Activated T-cell treated with anti-CD3 and anti-CD28 coated beads, Interleukin-2, amount 50 U/mL, for 72 hours (primary cell): ENCODE measurements around the gene SLC41A3. TPM values are rescaled to one million over a fixed set of nuclear protein-coding genes. Genes with fewer than 3 reads are reported as not detected.
A peak's percentile ranks its signal among the peaks of the same experiment; 100 is the strongest.
"Not testable (repeated sequence)": the region's sequence is repeated elsewhere in the genome, so short reads cannot be mapped to it uniquely, and the experiment has no call there.

Experiments
- ATAC-seq, 2 donors: fragments of 150-1000 bp; cut with Tn5 transposase; replicated peaks in 1 of 2; 2 replicates each; pipeline ENCODE4 v1.10.0; 2021; ENCODE audit warnings: moderate library complexity in 2 of 2, mild to moderate bottlenecking in 1 of 2
- DNase-seq, 2 donors: peaks; one replicate each; pipeline ENCODE4 v3.0.0; 2021 to 2022; ENCODE audit warnings: mixed read lengths in 1 of 2
- H3K27ac Mint-ChIP-seq: one replicate; pipeline ENCODE4 v1.8.0; 2022; ENCODE audit warnings: mild to moderate bottlenecking, moderate library complexity, mixed read lengths
- H3K27me3 Mint-ChIP-seq: one replicate; pipeline ENCODE4 v1.8.0; 2022; ENCODE audit warnings: low read depth, mixed read lengths
- H3K36me3 Mint-ChIP-seq, 2 donors: one replicate each; pipeline ENCODE4 v1.8.0; 2022; ENCODE audit warnings: mixed read lengths in 2 of 2, mild to moderate bottlenecking in 1 of 2; ENCODE audit not compliant: insufficient read depth in 2 of 2
- H3K4me1 Mint-ChIP-seq: one replicate; pipeline ENCODE4 v1.8.0; 2022; ENCODE audit warnings: low read depth, mixed read lengths
- H3K4me3 Mint-ChIP-seq, 2 donors: one replicate each; pipeline ENCODE4 v1.8.0; 2022; ENCODE audit warnings: mild to moderate bottlenecking in 2 of 2, mixed read lengths in 2 of 2, moderate library complexity in 2 of 2
- H3K9me3 Mint-ChIP-seq, 2 donors: one replicate each; pipeline ENCODE4 v1.8.0; 2022; ENCODE audit warnings: mixed read lengths in 2 of 2
- total RNA-seq, 2 donors: library from RNA; stranded (reverse); gene quantifications; one replicate each; pipeline ENCODE4 v1.2.3, GENCODE V29; 2022

Gene SLC41A3
- total RNA-seq, 2 donors from 2014 or later = 32.3 to 34.5 TPM

DNA sequence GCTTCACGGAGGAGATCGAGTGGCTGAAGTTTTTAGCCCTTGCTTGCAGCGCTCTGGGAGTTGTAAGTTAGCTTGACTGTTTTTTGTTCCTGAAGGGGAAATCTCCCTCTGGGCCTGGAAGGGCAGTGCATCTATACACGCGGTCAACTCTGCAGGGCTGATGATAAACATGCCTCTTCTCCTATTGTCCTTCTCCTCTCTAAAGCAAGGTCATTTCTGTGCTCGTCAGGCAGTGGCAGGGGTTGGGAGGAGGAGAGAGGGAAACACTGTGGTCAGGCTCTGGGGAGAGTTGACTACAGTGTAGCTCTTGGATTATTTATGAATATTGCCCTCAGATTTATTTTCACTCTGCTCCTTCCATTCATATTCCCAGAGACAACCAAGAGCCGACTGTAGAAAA lies 106.8 kb downstream of the SLC41A3 start:
- not testable (repeated sequence) for H3K36me3 Mint-ChIP-seq, H3K4me1 Mint-ChIP-seq, H3K27me3 Mint-ChIP-seq

DNA sequence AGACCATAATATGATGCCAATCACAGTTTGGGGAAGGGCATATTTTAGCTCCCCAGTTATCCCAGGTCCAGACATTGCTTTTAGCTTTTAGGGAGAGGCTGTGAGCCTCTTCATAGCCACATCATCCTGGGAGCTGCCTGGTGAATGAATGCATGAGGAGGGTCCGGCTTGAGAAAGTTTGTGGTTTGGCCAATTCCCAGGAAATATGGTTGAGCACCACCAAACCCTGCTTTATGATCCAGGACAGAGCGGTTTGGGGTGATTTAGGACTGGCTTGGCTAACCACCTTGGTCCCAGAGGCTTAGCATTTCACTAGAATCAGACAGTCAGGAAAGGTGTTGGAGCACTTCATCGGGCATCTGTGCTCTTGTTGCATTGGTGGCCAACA lies 107.9 kb downstream of the SLC41A3 start:
- DNase-seq, H3K36me3 Mint-ChIP-seq, H3K4me3 Mint-ChIP-seq, H3K27ac Mint-ChIP-seq, H3K9me3 Mint-ChIP-seq, ATAC-seq: not testable (repeated sequence)
- H3K27me3 Mint-ChIP-seq = peaks cover 17% of the 10 kb centered on the region
- H3K4me1 Mint-ChIP-seq = peaks cover 11% of the 10 kb centered on the region

More for the DNA sequence above, 106.8 kb downstream of the SLC41A3 start:
- H3K27ac Mint-ChIP-seq, DNase-seq, ATAC-seq, H3K9me3 Mint-ChIP-seq, H3K4me3 Mint-ChIP-seq: not testable (repeated sequence)

DNA sequence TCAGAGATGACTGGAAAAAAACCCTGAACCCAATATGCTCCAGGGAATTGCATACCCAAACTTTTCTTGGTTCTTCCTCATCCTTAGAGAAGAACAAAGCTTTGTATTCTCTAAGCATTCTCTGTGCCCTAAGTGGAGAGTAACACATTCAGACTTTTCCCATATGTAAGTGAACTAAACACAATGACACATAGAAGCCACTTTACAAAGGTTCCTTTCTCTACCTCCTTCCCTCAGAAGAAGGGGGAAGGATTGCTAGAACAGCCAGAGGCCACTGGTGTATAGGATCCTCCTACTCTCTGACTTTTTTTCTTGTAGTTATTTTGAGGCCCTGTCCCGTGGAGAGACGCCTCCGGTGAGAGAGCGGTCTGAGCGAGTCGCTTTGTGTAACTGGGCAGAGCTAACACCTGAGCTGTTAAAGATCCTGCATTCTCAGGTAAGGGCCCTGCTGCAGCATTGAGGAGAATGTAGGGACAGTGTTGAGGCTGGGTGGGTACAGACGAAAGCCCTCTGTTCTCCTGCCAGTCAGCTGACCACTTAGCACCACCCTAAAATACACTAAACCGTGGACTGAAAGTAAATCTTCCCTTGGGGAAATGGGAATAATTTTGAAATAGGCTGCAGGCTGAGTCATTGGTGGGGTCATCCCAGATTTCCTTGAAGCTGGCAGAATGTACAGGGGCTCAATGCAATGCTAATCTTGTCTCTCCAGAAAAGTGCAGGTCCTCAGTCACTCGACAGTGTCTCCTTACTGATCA lies 108.5 kb downstream of the SLC41A3 start:
- not testable (repeated sequence) for H3K9me3 Mint-ChIP-seq, H3K4me3 Mint-ChIP-seq, DNase-seq, ATAC-seq, H3K27ac Mint-ChIP-seq, H3K36me3 Mint-ChIP-seq
- peaks cover 19% of the 10 kb centered on the region for H3K27me3 Mint-ChIP-seq
- peaks cover 11% of the 10 kb centered on the region for H3K4me1 Mint-ChIP-seq

DNA sequence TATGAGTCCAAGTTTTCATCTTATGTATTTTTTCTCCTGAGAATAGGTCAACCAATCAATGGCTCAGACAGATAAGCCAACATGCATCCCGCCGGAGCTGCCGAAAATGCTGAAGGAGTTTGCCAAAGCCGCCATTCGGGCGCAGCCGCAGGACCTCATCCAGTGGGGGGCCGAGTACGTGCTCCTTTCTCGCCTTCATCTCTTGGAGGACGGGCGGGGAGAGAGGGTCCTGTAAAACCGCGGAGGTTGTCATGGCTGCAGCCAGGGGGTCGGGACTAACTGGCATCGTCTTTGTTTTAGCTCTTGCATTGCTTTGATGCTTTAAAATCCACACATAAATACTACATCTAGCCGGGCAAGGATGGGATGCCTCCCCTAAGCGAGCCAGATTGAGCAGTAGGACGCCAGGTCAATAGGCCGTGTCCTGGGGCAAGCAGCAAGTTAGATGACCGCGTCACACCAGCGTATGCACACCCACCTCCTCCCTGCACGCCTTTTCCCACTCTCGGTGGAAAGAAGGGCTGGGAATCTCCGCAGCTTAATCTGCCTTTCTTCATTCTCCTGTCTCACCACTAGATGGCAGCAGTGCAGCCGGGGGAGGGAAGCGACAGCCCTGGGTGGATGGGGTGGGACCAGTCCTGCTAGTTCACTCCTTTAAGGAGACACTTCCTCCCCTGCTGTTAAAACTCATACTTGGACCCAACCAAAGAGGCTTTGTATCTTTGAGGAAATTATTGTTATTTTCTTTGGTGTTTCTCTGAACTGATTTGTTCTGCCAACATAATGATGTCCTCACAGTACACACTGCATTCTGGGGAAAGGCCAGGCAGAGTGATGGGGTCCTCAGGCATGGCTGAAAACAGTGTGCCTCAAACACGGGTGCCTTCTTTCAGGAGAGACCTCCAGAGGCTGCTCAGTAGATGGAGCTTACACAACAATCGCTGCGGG lies 111.7 kb downstream of the SLC41A3 start:
- H3K9me3 Mint-ChIP-seq, H3K36me3 Mint-ChIP-seq, H3K27ac Mint-ChIP-seq: not testable (repeated sequence)
- peak; percentile 59 to 68 for ATAC-seq
- peak; percentile 22 to 44 for DNase-seq
- H3K27me3 Mint-ChIP-seq = peaks cover 23% of the 10 kb centered on the region
- H3K4me1 Mint-ChIP-seq = peaks cover 11% of the 10 kb centered on the region
- peak overlapping the region; percentile 73 to 87 for H3K4me3 Mint-ChIP-seq

DNA sequence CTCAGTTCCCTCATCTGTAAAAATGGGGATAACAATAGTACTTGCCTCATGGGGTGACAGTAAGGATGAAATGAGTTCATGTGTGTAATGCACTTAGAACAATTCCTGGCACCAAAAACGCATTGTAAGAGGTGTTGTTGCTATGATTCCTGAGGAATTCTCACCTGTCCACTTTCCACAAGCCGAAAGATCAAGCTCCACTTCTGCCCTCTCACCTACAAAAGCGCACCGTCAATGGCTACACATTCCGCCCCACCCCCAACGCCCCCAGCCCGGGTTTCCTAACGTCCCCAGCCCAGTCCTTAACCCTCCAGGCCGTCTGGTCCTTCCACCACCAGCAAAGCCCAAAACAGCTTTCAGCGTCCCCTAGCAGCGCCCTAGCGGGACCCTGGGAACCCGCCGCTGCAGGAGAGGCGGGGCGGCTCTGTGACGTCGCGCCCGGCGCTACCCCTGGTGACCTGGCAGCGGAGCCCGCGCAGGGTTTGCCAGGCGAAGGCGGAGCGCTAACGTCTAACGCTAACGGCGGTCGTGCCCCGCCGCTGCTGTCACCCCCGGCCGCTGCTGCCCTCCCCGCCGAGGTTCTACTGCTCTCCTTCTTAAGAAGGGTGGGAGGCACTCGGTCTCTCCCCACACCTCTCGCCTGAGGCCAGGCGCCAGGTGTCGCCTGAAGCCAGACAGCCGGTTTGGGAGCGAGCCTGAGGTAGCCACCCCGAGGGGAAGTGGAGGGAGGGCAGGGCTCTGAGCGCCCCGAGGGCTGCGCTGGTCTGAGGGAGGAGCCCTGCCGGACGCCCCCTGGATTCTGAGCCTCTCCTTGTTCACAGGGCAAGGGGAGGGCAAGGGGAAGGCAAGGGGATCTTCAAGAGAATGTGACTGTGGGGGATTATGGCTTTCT lies 115.0 kb downstream of the SLC41A3 start, which contains the start of gene ROPN1B:
ROPN1B (plus strand) TSS at position 478 of the 892 bp plus-strand sequence. CDS start 2,877 bp downstream, outside the sequence.
- Mint-ChIP-seq H3K4me1 (peaks cover 11% of the 10 kb centered on the region), H3K4me3 (peak within 1 kb of the TSS; percentile 42 to 62), H3K27me3 (peaks cover 23% of the 10 kb centered on the region)
- H3K36me3 Mint-ChIP-seq, DNase-seq, H3K9me3 Mint-ChIP-seq, H3K27ac Mint-ChIP-seq: not testable (repeated sequence)
- ATAC-seq = peak; percentile 93 to 97

DNA sequence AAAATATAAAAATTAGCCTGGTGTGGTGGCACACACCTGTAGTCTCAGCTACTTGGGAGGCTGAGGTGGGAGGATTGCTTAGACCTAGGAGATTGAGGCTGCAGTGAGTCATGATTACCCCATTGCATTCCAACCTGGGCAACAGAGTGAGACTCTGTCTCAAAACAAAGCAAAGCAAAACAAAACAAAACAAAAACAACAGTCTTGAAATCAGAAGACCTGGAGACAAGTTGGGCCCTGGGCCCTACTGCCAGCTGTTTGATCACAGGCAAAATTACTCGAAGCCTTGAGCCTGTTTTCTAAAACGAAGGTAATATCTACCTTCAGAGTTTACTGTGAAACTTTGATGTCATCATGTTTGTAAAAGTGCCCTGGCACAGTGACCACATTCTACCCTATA lies 115.8 kb downstream of the SLC41A3 start:
- Mint-ChIP-seq H3K4me1 (peaks cover 11% of the 10 kb centered on the region), H3K27me3 (peaks cover 23% of the 10 kb centered on the region)
- not testable (repeated sequence) for DNase-seq, H3K4me3 Mint-ChIP-seq, H3K27ac Mint-ChIP-seq, H3K36me3 Mint-ChIP-seq, ATAC-seq, H3K9me3 Mint-ChIP-seq

DNA sequence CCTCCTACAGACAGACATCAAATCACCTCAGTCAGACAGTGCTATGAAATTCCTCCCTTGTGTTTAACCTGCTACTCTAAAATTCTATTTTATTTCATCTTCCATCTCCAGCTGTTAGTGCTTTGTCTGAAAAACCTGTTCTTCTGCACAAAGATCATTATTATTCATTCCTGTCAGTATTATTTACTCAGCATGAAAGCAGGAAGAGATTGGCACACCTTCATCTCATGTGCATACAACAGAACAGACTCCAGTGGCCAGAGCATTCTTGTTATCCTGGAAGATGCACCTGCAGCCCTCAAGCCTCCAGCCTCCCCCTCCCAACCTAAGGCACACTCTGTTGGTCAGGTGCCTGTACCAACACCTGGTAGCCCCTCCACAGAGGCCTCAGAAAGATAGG lies 116.8 kb downstream of the SLC41A3 start:
- Mint-ChIP-seq H3K4me3 (no peak overlapping the region), H3K9me3 (no peaks in the 10 kb centered on the region), H3K36me3 (no peaks in the 10 kb centered on the region), H3K27me3 (peaks cover 17% of the 10 kb centered on the region), H3K27ac (no peak overlapping the region), H3K4me1 (peaks cover 8% of the 10 kb centered on the region)
- no peak for DNase-seq
- no peak for ATAC-seq

DNA sequence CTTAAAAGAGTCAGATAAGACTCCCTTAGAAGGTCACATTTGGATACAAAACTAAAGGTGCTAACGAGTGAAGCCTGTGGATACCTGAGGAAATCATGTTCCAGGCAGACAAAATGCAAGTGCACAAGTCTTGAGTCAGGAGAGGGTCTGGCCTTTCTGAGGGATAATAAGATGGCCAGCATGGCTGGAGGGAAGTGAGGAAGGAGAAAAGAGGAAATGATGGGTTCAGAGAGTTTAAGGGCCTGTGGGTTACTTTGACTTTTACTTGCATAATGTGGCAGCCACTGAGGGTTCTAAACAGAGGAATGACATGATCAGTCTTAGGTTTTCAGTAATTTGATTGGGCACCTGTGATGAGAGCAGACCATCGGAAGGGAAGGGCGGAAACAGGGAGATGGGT lies 118.4 kb downstream of the SLC41A3 start:
- Mint-ChIP-seq H3K4me1 (no peaks in the 10 kb centered on the region), H3K27ac (no peak overlapping the region), H3K4me3 (no peak overlapping the region), H3K36me3 (no peaks in the 10 kb centered on the region), H3K27me3 (peaks cover 5% of the 10 kb centered on the region), H3K9me3 (no peaks in the 10 kb centered on the region)
- DNase-seq (no peak), ATAC-seq (no peak)

DNA sequence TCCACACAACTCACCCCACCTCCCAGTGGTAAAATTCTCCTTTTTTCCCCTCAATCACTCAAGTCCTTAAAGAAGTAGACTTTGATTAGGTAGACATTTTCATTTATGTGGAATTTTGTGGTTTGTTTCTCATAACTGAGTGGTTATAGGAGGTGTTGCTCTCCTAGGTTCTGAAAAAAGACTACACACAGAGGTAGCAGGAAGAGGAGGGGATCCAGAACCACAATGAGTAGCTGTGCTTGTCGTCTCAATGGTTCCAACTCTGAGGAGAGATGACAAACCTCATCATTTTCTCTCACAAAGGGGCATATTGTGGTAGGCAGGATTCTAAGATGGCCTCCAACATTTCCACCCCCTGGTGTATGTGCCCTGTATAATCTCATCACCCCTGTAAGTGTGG lies 120.1 kb downstream of the SLC41A3 start:
- H3K36me3 Mint-ChIP-seq, H3K27me3 Mint-ChIP-seq, H3K27ac Mint-ChIP-seq, H3K9me3 Mint-ChIP-seq, H3K4me3 Mint-ChIP-seq, H3K4me1 Mint-ChIP-seq, DNase-seq, ATAC-seq: not testable (repeated sequence)

DNA sequence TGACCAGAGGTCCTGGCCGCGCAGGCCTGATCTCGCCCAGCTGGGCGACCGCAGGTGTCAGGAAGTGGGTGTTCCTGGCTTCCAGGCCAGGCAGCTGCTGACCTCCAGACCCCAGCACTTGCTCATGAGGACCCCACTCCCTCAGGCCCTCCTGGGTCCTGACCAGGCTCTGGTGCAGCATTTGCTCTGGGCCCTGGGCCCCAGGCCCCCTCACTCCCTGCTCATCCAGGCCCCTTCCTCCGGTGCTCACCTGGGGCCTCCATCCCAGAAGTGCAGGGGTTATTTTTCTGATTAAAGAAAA lies 122.7 kb downstream of the SLC41A3 start:
- Mint-ChIP-seq H3K27me3 (peaks cover 7% of the 10 kb centered on the region), H3K4me3 (no peak overlapping the region), H3K4me1 (no peaks in the 10 kb centered on the region), H3K9me3 (no peaks in the 10 kb centered on the region), H3K27ac (no peak overlapping the region), H3K36me3 (peaks cover 0 to 2% of the 10 kb centered on the region in 2 donors)
- DNase-seq (no peak), ATAC-seq (no peak)

DNA sequence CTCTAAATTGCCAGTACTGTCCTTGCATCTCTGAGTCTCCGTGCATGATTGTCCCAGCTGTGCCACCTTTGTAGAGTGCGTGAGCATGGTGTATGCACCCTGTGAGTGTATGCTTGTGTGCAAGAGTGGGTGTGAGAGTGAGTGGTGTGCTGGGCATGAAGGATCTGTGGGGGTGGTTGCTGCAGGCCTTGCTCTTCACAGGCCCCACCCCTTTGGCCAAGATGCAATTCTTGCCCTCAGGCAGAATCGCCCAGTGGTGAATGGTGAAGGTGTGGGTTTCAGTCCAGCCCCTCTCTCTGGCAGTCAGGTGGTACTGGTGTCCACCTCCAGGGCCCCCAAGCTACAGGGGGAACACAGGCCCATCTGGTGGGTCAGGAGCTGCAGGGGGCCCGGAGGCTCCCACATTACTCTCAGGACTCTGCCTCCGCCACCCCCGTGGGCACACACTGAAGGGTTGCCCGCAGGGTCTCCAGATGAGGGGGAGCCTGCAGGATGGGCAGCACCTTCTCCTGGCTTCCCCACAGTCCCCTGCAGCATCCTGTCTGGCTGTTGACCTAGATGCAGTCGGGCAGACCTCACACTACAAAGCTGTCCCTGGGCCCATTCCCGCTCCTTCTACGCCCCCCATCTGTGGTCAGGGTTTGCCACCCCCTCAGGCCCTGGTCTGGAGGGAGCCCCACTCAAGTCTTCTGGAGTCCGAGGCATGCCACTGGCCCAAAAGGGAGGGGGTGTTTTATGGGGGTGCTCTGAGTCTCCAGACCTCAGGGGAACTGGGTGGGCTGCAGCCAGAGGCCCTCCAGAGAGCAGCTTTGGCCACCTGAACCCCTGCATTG lies 123.3 kb downstream of the SLC41A3 start:
- Mint-ChIP-seq H3K27me3 (peaks cover 7% of the 10 kb centered on the region), H3K36me3 (peaks cover 0 to 2% of the 10 kb centered on the region in 2 donors), H3K4me1 (no peaks in the 10 kb centered on the region), H3K27ac (no peak overlapping the region), H3K4me3 (no peak overlapping the region), H3K9me3 (no peaks in the 10 kb centered on the region)
- DNase-seq (no peak), ATAC-seq (no peak)

DNA sequence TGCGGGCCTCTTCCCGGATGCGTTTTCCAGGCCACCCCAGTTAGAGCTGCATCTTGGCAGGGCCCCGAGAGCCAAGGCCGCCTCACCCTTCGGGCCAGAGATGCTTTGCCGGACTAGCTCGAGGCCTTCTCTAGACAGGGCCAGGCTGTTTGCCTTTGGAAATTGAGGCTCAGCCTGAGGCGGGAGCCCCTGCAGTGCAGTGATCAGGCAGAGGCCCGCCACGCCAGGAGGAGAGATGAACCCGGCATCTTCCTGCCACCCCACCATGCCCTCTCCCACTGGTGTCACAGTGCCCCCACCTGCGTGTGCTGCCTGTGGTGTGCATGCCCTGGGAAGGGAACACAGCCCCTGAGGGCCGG lies 123.9 kb downstream of the SLC41A3 start:
- Mint-ChIP-seq H3K4me3 (no peak overlapping the region), H3K36me3 (peaks cover 0 to 2% of the 10 kb centered on the region in 2 donors), H3K4me1 (no peaks in the 10 kb centered on the region), H3K27ac (no peak overlapping the region), H3K9me3 (no peaks in the 10 kb centered on the region), H3K27me3 (peaks cover 7% of the 10 kb centered on the region)
- no peak for DNase-seq
- no peak for ATAC-seq
